Measurements from ENCODE around the gene CLASP2.

CLASP2 gene

GRCh38 chr3:33491721-33492120 lies 226.3 kb downstream of the CLASP2 start:
- no peak for TF ChIP-seq CTCF (IDR thresholded peaks at IDR 0.05; ENCODE audit: insufficient read depth, low read length, missing control alignments)
- CTCF ChIA-PET: no interaction called here
- POLR2A ChIA-PET: no interaction called here
- DNase-seq (ENCODE audit: low read depth, low spot score): no peak
- H3K4me3 ChIP-seq (ENCODE audit: low read depth, low read length): no peak overlapping the region

- CTCF ChIA-PET: no interaction called here
- no peak for DNase-seq (ENCODE audit: low read depth, low spot score)
- POLR2A ChIA-PET: no interaction called here
- H3K4me3 ChIP-seq (ENCODE audit: low read depth, low read length): no peak overlapping the region
- TF ChIP-seq CTCF (IDR thresholded peaks at IDR 0.05; ENCODE audit: insufficient read depth, low read length, missing control alignments): no peak
Measured at GRCh38 chr3:33490641-33491241, 227.3 kb downstream of the CLASP2 start.

- DNase-seq (ENCODE audit: low read depth, low spot score): no peak
- no peak overlapping the region for H3K4me3 ChIP-seq (ENCODE audit: low read depth, low read length)
- TF ChIP-seq CTCF (IDR thresholded peaks at IDR 0.05; ENCODE audit: insufficient read depth, low read length, missing control alignments): no peak
- ChIA-PET CTCF (no interaction called here), POLR2A (no interaction called here)
Measured at GRCh38 chr3:33488683-33489082, 229.4 kb downstream of the CLASP2 start.

GRCh38 chr3:33488246-33488645 lies 229.8 kb downstream of the CLASP2 start:
- no peak for DNase-seq (ENCODE audit: low read depth, low spot score)
- CTCF ChIA-PET: interaction anchor here (0.6 kb wide), 1 partner anchor 13 kb away, joined by 3 read pairs; no protein-coding TSS in a partner anchor
- POLR2A ChIA-PET: interaction anchor here (0.7 kb wide), 1 partner anchor 46 kb away, joined by 3 read pairs; no protein-coding TSS in a partner anchor

GRCh38 chr3:33482111-33482521 lies 235.9 kb downstream of the CLASP2 start:
- no peak overlapping the region for H3K4me3 ChIP-seq (ENCODE audit: low read depth, low read length)
- POLR2A ChIA-PET: no interaction called here
- CTCF ChIA-PET: no interaction called here
- TF ChIP-seq CTCF (IDR thresholded peaks at IDR 0.05; ENCODE audit: insufficient read depth, low read length, missing control alignments): no peak
- DNase-seq (ENCODE audit: low read depth, low spot score): peak; percentile 23

More at GRCh38 chr3:33488246-33488645, 229.8 kb downstream of the CLASP2 start:
- no peak for TF ChIP-seq CTCF (IDR thresholded peaks at IDR 0.05; ENCODE audit: insufficient read depth, low read length, missing control alignments)
- no peak overlapping the region for H3K4me3 ChIP-seq (ENCODE audit: low read depth, low read length)

- ChIA-PET CTCF (interaction anchor here (0.8 to 1.3 kb wide), 3 partner anchors 10 to 37 kb away, joined by 3 to 5 read pairs (median 3); no protein-coding TSS in a partner anchor), POLR2A (interaction anchor here (0.6 kb wide), 1 partner anchor 34 kb away, joined by 3 read pairs; no protein-coding TSS in a partner anchor)
- H3K4me3 ChIP-seq (ENCODE audit: low read depth, low read length): no peak overlapping the region
- no peak for DNase-seq (ENCODE audit: low read depth, low spot score)
- no peak for TF ChIP-seq CTCF (IDR thresholded peaks at IDR 0.05; ENCODE audit: insufficient read depth, low read length, missing control alignments)
Measured at GRCh38 chr3:33474896-33475295, 243.2 kb downstream of the CLASP2 start.
